NCI-H2107 (cell line): ENCODE measurements around the gene CDC42SE2.
"Not testable (repeated sequence)": the region's sequence is repeated elsewhere in the genome, so short reads cannot be mapped to it uniquely, and the experiment has no call there.

Experiments
- DNase-seq: peaks from one replicate; lab custom pipeline; 2025; lab: John Stamatoyannopoulos, UW

Gene CDC42SE2

GRCh38 chr5:131321066-131321465 is 57.2 kb downstream of the CDC42SE2 start:
- no peak for DNase-seq

GRCh38 chr5:131322926-131323325 is 59.1 kb downstream of the CDC42SE2 start:
- no peak for DNase-seq

GRCh38 chr5:131323378-131323777 is 59.5 kb downstream of the CDC42SE2 start:
- DNase-seq, result no peak

- no peak for DNase-seq
Measured at GRCh38 chr5:131324303-131324702, 60.5 kb downstream of the CDC42SE2 start.

GRCh38 chr5:131328536-131329285 is 64.9 kb downstream of the CDC42SE2 start:
- no peak for DNase-seq

- DNase-seq, result no peak
Measured at GRCh38 chr5:131329286-131329560, 65.4 kb downstream of the CDC42SE2 start.

GRCh38 chr5:131330031-131330430 is 66.2 kb downstream of the CDC42SE2 start:
- DNase-seq, result no peak

GRCh38 chr5:131335756-131336155 is 71.9 kb downstream of the CDC42SE2 start:
- DNase-seq, result not testable (repeated sequence)

- DNase-seq, result not testable (repeated sequence)
Measured at GRCh38 chr5:131336801-131337200, 72.9 kb downstream of the CDC42SE2 start.

- DNase-seq, result not testable (repeated sequence)
Measured at GRCh38 chr5:131337240-131338050, 73.6 kb downstream of the CDC42SE2 start.

GRCh38 chr5:131338051-131338453 is 74.2 kb downstream of the CDC42SE2 start:
- DNase-seq, result no peak

- not testable (repeated sequence) for DNase-seq
Measured at GRCh38 chr5:131344288-131344687, 80.4 kb downstream of the CDC42SE2 start.

- not testable (repeated sequence) for DNase-seq
Measured at GRCh38 chr5:131346204-131346603, 82.4 kb downstream of the CDC42SE2 start.

- DNase-seq, result no peak
Measured at GRCh38 chr5:131353991-131354390, 90.1 kb downstream of the CDC42SE2 start.

- DNase-seq, result no peak
Measured at GRCh38 chr5:131355971-131356528, 92.2 kb downstream of the CDC42SE2 start.

- no peak for DNase-seq
Measured at GRCh38 chr5:131356619-131357018, 92.8 kb downstream of the CDC42SE2 start.

GRCh38 chr5:131357739-131358561 is 94.1 kb downstream of the CDC42SE2 start:
- DNase-seq, result no peak

- DNase-seq, result no peak
Measured at GRCh38 chr5:131361677-131362315, 97.9 kb downstream of the CDC42SE2 start.

- DNase-seq, result no peak
Measured at GRCh38 chr5:131363811-131364506, 100.1 kb downstream of the CDC42SE2 start.

- no peak for DNase-seq
Measured at GRCh38 chr5:131364507-131365050, 100.7 kb downstream of the CDC42SE2 start.

- DNase-seq, result no peak
Measured at GRCh38 chr5:131366428-131366827, 102.6 kb downstream of the CDC42SE2 start.
